SK-N-SH (cell line): ENCODE measurements around the gene JAML. TPM values are rescaled to one million over a fixed set of nuclear protein-coding genes. Genes with fewer than 3 reads are reported as not detected.

Experiments used
- CTCF ChIA-PET: fragments of 300-600, 350-600 bp; formaldehyde crosslinking; extraction: SDS; loops from one replicate; lab custom pipeline; 2021; lab: Yijun Ruan, JAX
- POLR2A ChIA-PET: fragments of 350-600 bp; sonication (Branson Sonifier 250); formaldehyde crosslinking; extraction: SDS; loops from one replicate; lab custom pipeline; 2020; ENCODE audit warnings: antibody characterized with exemption, inconsistent platforms; lab: Yijun Ruan, JAX
- DNase-seq: peaks from one replicate; pipeline ENCODE4 v3.0.0; 2012
- H2AFZ ChIP-seq: fragments of 200-600 bp; sonication (generic); 2 replicates; pipeline ENCODE4 v1.8.1; 2016; ENCODE audit warnings: antibody characterized with exemption, mild to moderate bottlenecking, low read depth
- H3F3A ChIP-seq: fragments of 200-600 bp; sonication (generic); replicated peaks from 2 replicates; pipeline ENCODE3; 2016; ENCODE audit warnings: antibody characterized with exemption, mild to moderate bottlenecking; ENCODE audit not compliant: insufficient read depth
- H3K27ac ChIP-seq, 2 experiments: fragments of 200-500 bp in 1 of 2; fragments of 200-600 bp in 1 of 2; sonication (Bioruptor generic) in 1 of 2; sonication (generic), shearing (Covaris generic) in 1 of 2; 2 replicates each; pipeline versions ENCODE4 v1.5.1 to v1.6.1; 2014 to 2016; ENCODE audit warnings: low read depth in 2 of 2, inconsistent platforms in 1 of 2, low read length in 1 of 2, mild to moderate bottlenecking in 1 of 2, mixed read lengths in 1 of 2
- H3K27me3 ChIP-seq: fragments of 200-600 bp; sonication (generic), shearing (Covaris generic); 2 replicates; pipeline ENCODE4 v1.6.1; 2016; ENCODE audit warnings: mixed run types; ENCODE audit not compliant: insufficient read depth
- H3K36me3 ChIP-seq, 2 experiments: fragments of 200-500 bp in 1 of 2; fragments of 200-600 bp in 1 of 2; sonication (Bioruptor generic) in 1 of 2; sonication (generic) in 1 of 2; replicated peaks in 1 of 2; 2 replicates each; pipeline versions ENCODE3 to v1.5.1; 2014 to 2016; ENCODE audit warnings: low read length in 1 of 2, mild to moderate bottlenecking in 1 of 2; ENCODE audit not compliant: insufficient read depth in 2 of 2, control insufficient read depth in 1 of 2
- H3K4me1 ChIP-seq, 2 experiments: fragments of 200-500 bp in 1 of 2; fragments of 200-600 bp in 1 of 2; sonication (Bioruptor generic) in 1 of 2; sonication (generic), shearing (Covaris generic) in 1 of 2; 2 replicates each; pipeline versions ENCODE4 v1.5.1 to v1.6.1; 2014 to 2016; ENCODE audit warnings: low read depth in 1 of 2, low read length in 1 of 2, mixed run types in 1 of 2; ENCODE audit not compliant: insufficient read depth in 2 of 2, control insufficient read depth in 1 of 2
- H3K4me2 ChIP-seq: fragments of 200-600 bp; sonication (generic), shearing (Covaris generic); 2 replicates; pipeline ENCODE4 v1.6.1; 2017; ENCODE audit warnings: mixed run types
- H3K4me3 ChIP-seq, 2 experiments: fragments of 200-500 bp in 1 of 2; fragments of 200-600 bp in 1 of 2; sonication (Bioruptor generic) in 1 of 2; sonication (generic), shearing (Covaris generic) in 1 of 2; 2 replicates each; pipeline versions ENCODE4 v1.5.1 to v1.8.1; 2014 to 2016; ENCODE audit warnings: low read depth in 2 of 2, inconsistent platforms in 1 of 2, low read length in 1 of 2, mild to moderate bottlenecking in 1 of 2, mixed read lengths in 1 of 2, moderate library complexity in 1 of 2
- H3K79me2 ChIP-seq: fragments of 200-600 bp; sonication (generic); 2 replicates; pipeline ENCODE4 v1.8.1; 2017; ENCODE audit warnings: mild to moderate bottlenecking; ENCODE audit not compliant: insufficient read depth
- H3K9ac ChIP-seq: fragments of 200-600 bp; sonication (generic); 2 replicates; pipeline ENCODE4 v1.6.1; 2017; ENCODE audit warnings: mixed run types
- H3K9me2 ChIP-seq: fragments of 200-600 bp; sonication (generic); 2 replicates; pipeline ENCODE4 v1.6.1; 2017; ENCODE audit warnings: mixed run types
- H3K9me3 ChIP-seq: fragments of 200-600 bp; sonication (generic); 2 replicates; pipeline ENCODE4 v1.6.1; 2017; ENCODE audit warnings: mixed run types, mild to moderate bottlenecking, moderate library complexity
- H4K20me1 ChIP-seq: fragments of 200-600 bp; sonication (generic); 2 replicates; pipeline ENCODE4 v1.6.1; 2017; ENCODE audit warnings: mild to moderate bottlenecking, mixed run types; ENCODE audit not compliant: insufficient read depth
- GABPA ChIP-seq: IDR thresholded peaks from 2 replicates; pipeline ENCODE4 v1.4.0; 2012; ENCODE audit warnings: low read depth, mild to moderate bottlenecking
- RXRA ChIP-seq: IDR thresholded peaks from 2 replicates; pipeline ENCODE4 v1.4.0; 2012; ENCODE audit warnings: low read depth, mild to moderate bottlenecking, borderline replicate concordance
- SMC3 ChIP-seq: IDR thresholded peaks from 2 replicates; pipeline ENCODE4 v1.6.1; 2012; ENCODE audit warnings: low read depth, low read length, improper control_type of control experiment
- TEAD4 ChIP-seq: IDR thresholded peaks from 2 replicates; pipeline ENCODE4 v1.4.0; 2012; ENCODE audit warnings: mild to moderate bottlenecking, borderline replicate concordance; ENCODE audit not compliant: insufficient read depth
- WGBS: methylation state at CpG from one replicate; pipeline ENCODE4 v1.1.6; 2017; ENCODE audit warnings: low lambda C conversion rate; 5-methylcytosine and 5-hydroxymethylcytosine counted together
- polyA plus RNA-seq, 3 experiments: library from polyadenylated mRNA; depleted of rRNA; stranded (reverse); fragments of >200 nt; gene quantifications; 2 replicates each; pipeline ENCODE4 v1.2.3, GENCODE V29; 2012
- TF ChIP-seq, protein P1 (sequence below): fragments of 150-350 bp; IDR thresholded peaks from 2 replicates; pipeline ENCODE4 v1.6.1; 2016; ENCODE audit warnings: mild to moderate bottlenecking, low read depth, low read length
- TF ChIP-seq, protein P2 (sequence below): fragments of 150-350 bp; IDR thresholded peaks from 2 replicates; pipeline ENCODE4 v1.6.1; 2017; ENCODE audit warnings: antibody characterized with exemption, low read length, low read depth, borderline replicate concordance
- TF ChIP-seq, protein P3 (sequence below): IDR thresholded peaks from 2 replicates; pipeline ENCODE4 v1.4.0; 2012; ENCODE audit warnings: low read depth, borderline replicate concordance

JAML gene
- polyA plus RNA-seq, 1 of the 3 experiments (the other 2 are of a cell fraction), result not detected

DNA sequence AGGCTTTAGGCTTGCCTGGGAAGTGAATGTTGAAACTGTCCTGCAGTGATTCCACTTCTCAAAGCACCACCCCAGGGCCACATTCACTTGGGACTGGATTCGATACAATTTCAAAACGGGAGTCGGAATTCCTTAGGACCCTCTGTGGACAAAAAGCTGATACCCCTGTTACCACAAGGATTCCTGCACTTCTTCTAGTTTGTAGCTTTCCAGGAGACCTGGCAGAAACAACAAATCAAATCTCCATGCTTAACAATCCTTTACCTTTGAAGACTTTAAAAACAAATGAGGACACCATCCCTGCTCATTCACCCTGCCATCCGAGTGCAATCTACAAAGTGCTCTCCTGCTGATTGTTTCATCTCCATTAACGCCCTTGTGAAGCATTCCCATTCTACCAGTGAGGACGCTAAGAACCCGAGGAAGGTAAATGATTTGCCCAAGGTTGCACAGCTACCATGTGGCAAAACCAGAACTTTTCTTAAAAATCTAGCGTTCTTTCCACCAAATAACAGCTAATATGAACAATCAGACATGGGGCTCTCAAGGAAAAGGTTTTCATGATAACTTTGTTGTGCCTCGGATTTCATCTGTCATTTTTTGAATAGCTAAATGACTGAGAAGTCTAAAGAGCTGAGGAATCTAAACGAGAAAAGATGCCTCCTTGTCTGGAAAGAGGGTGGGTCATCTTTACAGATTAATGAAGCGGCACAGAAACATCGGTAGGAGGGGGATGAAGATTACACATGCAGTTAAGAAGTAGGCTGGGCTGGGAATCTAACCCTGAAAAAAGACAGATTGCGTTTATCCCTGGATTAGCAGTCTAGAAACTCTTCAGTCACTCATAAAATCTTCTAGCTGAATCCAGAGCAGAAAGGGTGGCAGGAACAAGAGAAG lies 40.0 kb upstream of the JAML start:
- Histone ChIP-seq H2AFZ (peak overlapping the region; percentile 61), H3K9me3 (no peaks in the 10 kb centered on the region), H3K4me1 (no peaks in the 10 kb centered on the region), H3F3A (no peaks in the 10 kb centered on the region), H3K4me3 (no peak overlapping the region), H3K27me3 (peaks cover 28% of the 10 kb centered on the region; the same call in 1 of the 2 replicates), H4K20me1 (no peaks in the 10 kb centered on the region), H3K27ac (no peak overlapping the region), H3K79me2 (no peaks in the 10 kb centered on the region), H3K4me2 (peak overlapping the region; percentile 55; the same call in 1 of the 2 replicates), H3K9ac (no peak overlapping the region), H3K9me2 (no peaks in the 10 kb centered on the region), H3K36me3 (no peaks in the 10 kb centered on the region)
- TF ChIP-seq, protein P1, sequence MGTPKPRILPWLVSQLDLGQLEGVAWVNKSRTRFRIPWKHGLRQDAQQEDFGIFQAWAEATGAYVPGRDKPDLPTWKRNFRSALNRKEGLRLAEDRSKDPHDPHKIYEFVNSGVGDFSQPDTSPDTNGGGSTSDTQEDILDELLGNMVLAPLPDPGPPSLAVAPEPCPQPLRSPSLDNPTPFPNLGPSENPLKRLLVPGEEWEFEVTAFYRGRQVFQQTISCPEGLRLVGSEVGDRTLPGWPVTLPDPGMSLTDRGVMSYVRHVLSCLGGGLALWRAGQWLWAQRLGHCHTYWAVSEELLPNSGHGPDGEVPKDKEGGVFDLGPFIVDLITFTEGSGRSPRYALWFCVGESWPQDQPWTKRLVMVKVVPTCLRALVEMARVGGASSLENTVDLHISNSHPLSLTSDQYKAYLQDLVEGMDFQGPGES, result no peak
- TF ChIP-seq TEAD4, result no peak
- DNase-seq, result no peak
- ChIA-PET CTCF (interaction anchor here (0.6 to 1.1 kb wide), 2 partner anchors 13 to 93 kb away, joined by 3 read pairs; partner anchors contain the start of gene MPZL3), POLR2A (no interaction called here)
- 7% methylated on average over 13 of the region's 13 CpGs for WGBS

DNA sequence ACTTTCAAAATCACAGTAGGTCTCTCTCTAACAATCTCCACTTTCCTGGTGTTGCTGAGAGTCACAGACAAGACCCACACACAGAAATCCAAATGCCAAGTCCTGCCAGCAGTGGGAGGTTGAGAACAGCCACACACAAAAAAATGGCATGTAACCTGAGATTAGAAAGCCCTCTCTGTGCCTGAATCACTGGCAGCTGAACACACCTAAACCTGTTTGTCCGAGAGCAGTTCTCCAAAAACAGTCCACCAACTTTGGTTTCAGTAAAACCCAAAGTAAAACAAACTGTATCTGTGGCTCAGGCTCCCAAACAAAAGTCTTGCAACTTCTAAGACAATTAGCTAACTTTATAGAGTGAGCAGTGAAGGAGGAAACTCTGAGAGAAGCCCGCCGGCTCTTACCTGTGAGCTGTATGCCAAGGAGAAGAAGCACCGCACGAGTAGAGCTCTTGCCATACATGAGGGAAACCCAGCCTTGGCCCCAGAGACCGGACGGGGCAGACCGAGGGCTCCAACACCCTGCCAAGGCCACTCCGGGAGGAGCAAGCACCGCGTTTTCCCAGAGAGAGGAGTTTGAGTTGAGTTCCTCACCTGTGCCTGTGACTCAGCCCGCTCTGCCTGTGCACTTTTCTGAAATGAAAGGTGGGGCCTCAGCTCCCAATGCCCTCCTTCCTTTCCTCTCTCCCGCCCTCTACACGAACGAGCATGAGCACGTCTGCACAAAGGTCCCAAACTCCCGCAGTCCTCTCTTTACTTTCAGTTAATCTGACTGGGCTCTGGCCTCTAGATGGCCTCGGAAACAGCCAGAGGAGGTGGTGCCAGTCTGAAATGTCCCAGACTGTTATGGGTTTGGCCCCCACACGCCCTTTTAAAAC lies 39.1 kb upstream of the JAML start, which contains the start of gene MPZL2:
MPZL2 (minus strand) TSS at position 603 of the 874 bp plus-strand sequence; CDS start at position 459, 144 bp downstream.
- Histone ChIP-seq H3K9ac (no peak within 1 kb of the TSS), H3K4me3 (peak within 1 kb of the TSS in 1 of 2 experiments; percentile 22; a peak in 1 of 4 replicates), H3K9me2 (no peaks in the 10 kb centered on the region), H3K9me3 (no peaks in the 10 kb centered on the region), H3K27ac (no peak within 1 kb of the TSS), H3F3A (no peaks in the 10 kb centered on the region), H4K20me1 (no peaks in the 10 kb centered on the region), H2AFZ (peak within 1 kb of the TSS; percentile 61), H3K27me3 (peaks cover 28% of the 10 kb centered on the region; the same call in 1 of the 2 replicates), H3K36me3 (no peaks in the 10 kb centered on the region), H3K4me1 (no peaks in the 10 kb centered on the region), H3K4me2 (peak within 1 kb of the TSS; percentile 55; the same call in 1 of the 2 replicates), H3K79me2 (no peaks in the 10 kb centered on the region)
- ChIA-PET CTCF (interaction anchor here (1.4 kb wide), 1 partner anchor 41 kb away, joined by 3 read pairs; no protein-coding TSS in a partner anchor), POLR2A (no interaction called here)
- no peak for DNase-seq
- WGBS, result 12% methylated on average over 19 of the region's 19 CpGs
- TF ChIP-seq, protein P2, sequence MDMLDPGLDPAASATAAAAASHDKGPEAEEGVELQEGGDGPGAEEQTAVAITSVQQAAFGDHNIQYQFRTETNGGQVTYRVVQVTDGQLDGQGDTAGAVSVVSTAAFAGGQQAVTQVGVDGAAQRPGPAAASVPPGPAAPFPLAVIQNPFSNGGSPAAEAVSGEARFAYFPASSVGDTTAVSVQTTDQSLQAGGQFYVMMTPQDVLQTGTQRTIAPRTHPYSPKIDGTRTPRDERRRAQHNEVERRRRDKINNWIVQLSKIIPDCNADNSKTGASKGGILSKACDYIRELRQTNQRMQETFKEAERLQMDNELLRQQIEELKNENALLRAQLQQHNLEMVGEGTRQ, result no peak
- TF ChIP-seq, protein P3, sequence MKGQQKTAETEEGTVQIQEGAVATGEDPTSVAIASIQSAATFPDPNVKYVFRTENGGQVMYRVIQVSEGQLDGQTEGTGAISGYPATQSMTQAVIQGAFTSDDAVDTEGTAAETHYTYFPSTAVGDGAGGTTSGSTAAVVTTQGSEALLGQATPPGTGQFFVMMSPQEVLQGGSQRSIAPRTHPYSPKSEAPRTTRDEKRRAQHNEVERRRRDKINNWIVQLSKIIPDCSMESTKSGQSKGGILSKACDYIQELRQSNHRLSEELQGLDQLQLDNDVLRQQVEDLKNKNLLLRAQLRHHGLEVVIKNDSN, result no peak
- TF ChIP-seq GABPA (no peak), SMC3 (no peak), RXRA (no peak)
- TF ChIP-seq, protein P1, result no peak
